PC-9 (cell line): ENCODE measurements around the gene IMMP1L.

Experiments used
- EZH2 ChIP-seq: fragments of 200-600 bp; sonication (generic); IDR thresholded peaks from 2 replicates; pipeline ENCODE4 v1.8.0; 2017; ENCODE audit warnings: antibody characterized with exemption, low read depth
- TF ChIP-seq, protein P1 (sequence below): fragments of 200-600 bp; sonication (generic); conservative IDR thresholded peaks from 2 replicates; pipeline ENCODE4 v1.6.1; 2017; ENCODE audit warnings: mixed run types, antibody characterized with exemption, mild to moderate bottlenecking, moderate library complexity

DNA sequence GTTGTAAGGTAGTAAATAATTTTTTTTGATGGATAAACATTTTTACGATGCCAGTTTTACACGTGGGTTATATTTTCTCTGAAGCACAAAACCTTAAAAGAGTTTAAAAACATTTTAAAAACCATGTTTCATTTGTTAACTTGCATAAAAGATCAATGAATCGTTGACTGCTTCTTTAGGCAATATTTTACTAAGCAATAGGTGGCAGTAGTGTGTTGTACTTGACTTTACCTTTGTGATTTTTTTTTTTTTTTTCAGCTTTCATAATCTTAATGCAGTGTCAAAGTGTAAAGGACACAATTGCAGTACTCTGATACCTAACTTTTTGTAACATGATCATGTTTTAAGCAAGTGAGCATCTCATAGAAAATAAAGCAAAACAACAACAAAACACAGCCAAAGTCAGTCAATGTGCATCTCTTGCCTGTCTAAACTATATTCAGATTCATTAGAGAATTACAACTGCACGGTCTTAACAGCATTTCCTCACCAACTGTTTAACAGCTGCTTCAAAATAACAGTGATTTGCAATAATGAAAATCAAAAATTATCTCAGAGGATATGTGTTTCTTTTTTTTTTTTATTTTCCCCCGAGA lies 112.1 kb downstream of the IMMP1L start:
- no peak for TF ChIP-seq EZH2
- TF ChIP-seq, protein P1, sequence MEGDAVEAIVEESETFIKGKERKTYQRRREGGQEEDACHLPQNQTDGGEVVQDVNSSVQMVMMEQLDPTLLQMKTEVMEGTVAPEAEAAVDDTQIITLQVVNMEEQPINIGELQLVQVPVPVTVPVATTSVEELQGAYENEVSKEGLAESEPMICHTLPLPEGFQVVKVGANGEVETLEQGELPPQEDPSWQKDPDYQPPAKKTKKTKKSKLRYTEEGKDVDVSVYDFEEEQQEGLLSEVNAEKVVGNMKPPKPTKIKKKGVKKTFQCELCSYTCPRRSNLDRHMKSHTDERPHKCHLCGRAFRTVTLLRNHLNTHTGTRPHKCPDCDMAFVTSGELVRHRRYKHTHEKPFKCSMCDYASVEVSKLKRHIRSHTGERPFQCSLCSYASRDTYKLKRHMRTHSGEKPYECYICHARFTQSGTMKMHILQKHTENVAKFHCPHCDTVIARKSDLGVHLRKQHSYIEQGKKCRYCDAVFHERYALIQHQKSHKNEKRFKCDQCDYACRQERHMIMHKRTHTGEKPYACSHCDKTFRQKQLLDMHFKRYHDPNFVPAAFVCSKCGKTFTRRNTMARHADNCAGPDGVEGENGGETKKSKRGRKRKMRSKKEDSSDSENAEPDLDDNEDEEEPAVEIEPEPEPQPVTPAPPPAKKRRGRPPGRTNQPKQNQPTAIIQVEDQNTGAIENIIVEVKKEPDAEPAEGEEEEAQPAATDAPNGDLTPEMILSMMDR = peak; percentile 80
